Measurements from ENCODE around the gene DSC1.
"Not testable (repeated sequence)": the region's sequence is repeated elsewhere in the genome, so short reads cannot be mapped to it uniquely, and the experiment has no call there.

Gene DSC1

DNA sequence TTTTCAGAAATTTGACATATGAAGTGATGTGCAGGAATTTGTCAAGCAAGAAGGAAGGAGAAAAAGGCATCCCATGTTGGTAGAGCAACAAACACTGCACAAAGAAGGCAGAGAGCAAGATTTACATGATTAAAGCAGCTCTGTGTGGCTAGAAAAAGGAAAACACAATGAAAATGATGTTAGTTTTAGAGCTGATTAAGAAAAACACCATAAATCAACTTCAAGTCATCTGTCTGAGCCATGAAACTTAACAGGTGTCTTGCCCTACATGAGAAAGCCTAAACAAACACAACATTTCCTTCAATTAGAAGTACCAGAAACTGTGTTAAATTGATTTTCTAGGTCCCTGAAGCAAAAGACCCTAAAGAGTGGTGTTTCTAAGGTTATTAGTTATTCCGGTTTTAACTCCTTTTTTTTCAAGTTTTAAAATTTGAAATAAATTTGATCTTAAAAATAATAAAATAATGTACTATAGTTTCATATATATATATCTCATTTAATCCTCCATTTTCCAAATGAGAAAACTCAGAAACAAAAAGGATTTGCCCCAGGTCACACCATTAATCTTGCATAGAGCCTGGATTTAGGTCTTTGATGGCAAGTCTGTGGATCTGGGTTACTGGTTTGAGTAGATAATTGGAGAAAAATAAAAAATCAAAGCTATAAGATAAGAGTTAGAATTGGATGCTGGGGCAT is 8.6 kb upstream of the DSC1 start:
- no peak for DNase-seq

DNA sequence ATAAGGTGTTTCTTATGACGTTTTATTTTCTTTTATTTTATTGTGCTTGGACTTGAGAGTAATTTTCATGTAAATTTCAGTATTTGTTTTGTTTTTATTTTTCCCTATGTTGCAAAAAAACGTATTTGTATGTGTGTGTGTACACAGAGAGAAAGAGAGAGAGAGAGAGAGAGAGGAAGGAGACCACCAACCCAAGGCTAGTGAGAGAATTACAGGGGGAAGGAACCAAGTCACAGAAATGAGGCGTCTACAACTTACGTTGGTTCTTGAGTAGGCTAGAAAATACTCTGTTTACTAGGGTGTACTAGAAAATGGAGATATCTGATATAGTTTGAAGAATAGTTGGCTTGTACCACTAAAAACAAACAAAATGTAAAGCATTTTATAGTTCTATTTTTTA is 7.7 kb upstream of the DSC1 start:
- no peak for DNase-seq

DNA sequence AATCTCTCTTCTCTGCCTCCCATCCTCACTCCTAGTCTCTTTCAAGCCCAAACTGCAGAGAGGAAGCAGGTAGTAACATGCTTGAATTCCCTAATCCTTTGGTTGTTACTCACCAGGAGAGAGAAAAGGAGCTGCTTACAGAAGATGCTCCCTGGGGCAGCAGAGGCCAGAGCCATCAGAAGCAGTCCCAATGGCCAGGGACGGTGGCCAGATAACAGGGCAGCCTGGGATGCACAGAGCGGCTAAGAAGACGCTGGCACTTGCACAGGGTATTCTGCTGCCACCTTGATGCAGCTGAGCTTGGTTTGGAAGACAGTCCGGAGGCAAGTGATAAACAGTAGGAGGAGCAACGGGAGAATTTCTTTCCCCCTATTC is 250 bp downstream of the DSC1 start:
- DNase-seq = no peak

DNA sequence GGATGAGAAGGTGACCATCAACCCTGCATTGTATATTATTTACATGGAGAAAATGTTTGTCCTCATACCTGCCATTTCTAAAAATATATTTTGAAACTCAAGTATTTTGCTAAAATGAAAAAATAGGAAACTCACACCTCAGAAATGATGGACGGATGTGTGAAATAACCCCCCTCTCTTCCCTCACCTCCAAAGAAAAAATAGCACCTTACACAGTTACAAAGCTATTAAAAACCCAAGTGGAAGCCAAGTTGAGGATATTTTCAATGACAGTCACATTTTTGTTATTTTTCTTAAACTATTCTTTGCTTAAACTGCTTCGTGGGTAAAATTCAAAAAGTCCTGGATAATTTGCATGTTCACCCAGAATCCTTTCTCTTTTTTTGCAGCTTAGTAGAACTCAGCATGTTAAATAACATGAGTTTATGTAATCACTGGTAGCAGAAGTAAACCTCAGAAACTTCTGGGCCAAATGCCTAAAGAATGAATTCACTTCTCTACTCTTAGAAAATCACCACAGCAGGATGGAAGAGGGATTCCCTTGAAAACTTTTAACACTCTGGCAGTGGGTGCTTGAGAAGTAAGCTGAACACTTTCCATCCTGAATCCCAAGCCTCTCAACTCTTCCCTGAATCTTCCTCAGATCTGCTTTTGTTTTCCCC is 768 bp downstream of the DSC1 start:
- no peak for DNase-seq

DNA sequence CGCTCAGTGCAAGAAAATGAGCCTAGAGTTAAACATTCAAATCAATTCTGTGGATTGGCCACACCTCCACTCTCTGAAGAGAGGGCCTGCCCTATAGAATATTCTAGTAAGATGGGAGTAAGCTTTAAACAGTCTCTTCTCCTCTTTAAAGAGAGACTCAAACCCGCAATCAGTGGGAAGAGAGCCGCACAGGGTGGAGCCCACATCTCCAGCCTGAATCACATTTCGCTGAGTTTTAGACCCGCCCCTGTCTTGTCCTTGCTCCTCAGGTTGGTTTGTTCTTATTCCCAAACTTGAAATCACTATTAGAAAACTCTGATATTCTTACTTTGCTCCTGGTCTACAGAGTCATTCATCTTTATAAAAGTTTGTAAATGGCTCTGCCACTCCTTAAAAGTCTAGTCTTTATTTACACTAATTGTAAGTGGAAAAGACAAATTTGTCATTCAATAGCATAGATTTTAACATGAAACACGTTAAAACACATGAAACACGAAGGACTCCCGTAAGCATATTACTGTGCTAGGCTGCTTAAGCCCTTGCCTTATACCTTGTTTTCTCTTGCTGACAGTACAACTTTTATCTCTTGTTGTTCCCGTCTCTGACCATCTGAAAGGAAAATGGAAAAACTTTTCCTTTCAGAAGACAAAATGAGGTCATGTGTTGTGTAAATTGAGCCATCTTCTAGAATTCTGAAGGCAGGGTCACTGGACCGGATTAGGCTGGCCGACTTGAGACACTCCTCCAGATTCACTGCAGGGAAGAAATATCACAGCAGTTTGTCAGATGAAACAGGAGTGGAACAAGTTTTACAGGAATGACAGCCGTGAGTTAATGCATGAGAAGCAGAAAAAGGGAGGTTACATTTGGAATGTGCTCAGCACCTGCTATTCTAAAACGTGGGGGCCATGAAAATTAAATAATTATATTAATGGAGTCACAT is 5.6 kb downstream of the DSC1 start:
- DNase-seq = no peak

DNA sequence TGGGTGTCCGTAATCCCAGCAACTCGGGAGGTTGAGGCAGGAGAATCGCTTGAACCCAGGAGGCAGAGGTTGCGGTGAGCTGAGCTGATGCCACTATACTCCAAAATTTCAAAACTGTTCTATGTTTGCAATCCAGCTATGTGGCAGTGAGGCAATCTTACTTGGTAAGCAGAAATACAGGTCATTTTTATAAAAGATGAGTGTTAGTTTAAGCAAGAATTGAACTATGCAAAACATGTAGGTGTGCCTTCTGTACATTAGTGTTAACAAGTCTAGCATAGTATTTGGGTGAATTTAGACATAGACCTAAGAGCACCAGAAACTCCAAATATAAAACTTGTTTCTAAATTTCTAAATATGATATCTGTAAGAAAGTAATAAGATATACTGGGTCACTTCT is 7.2 kb downstream of the DSC1 start:
- DNase-seq = no peak

DNA sequence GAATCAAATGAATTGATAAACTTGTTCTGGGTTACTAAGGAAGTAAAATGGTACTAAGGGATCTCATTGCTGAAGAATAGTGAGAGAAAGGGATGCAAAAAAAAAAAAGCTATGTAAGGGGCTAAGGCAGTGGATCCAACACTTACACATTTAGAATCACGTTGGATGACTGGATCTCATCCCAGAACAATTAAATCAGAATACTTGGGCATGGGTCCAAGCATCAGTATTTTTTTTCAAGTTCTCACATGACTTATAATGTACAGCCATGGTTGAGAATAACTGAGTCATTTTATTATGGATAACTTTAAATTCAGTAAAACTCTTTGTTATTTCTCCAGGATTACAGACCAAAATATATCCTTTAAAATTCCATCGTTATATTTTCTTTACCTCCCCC is 8.5 kb downstream of the DSC1 start:
- no peak for DNase-seq

DNA sequence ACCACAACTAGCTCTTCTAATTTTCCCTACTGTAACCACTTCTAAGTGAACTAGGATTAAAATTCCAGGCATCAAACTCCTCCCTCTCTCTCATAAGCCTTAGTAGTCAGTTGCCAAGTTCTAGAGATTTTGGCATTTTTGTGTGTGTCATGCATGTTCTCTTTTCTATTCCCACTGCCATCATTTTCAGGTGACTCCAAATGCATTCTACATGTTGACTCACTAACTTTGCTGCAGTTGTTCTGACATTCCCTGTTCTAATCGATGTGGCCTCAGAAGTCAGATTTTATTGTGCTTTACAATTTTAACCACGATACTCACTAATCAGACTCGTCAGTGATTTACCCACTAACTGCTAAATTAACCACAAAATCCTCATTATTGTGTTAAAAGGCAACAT is 13.3 kb downstream of the DSC1 start:
- DNase-seq = no peak

DNA sequence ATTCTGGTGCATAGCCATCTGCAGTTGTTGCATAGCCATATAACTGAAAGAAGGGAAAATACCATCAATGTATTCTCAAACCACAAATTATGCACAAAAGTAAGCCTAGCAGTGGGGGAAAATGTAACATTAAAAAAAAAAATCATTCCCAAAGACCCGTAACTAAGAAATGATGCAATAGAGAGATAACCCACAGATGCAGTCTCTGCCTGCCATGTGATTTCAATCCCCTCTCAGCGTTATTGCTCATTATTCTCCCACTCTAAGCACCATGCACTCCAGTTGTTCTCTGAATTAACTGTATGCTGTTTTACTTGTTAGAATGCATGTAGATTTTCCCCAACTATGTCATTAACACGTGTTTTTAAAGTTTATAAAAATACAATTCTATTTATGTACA is 14.1 kb downstream of the DSC1 start:
- no peak for DNase-seq

DNA sequence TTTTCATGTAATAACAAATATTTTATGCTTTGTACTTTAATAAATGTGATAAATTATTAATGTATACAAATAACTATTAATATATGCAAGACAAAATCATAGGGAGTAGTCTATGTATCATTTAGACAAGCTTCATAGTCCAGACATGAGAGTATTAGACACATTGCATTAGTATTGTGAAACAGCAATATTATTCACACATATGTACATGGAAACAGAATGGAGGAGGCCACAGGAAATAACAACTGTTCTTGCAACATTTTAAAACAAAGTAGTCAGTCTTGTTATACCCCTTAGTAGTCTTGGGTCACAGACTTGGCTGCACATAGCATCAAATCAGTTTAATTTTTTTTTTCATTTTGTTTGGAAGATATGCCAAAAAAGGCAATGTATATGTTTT is 15.8 kb downstream of the DSC1 start:
- DNase-seq = no peak

DNA sequence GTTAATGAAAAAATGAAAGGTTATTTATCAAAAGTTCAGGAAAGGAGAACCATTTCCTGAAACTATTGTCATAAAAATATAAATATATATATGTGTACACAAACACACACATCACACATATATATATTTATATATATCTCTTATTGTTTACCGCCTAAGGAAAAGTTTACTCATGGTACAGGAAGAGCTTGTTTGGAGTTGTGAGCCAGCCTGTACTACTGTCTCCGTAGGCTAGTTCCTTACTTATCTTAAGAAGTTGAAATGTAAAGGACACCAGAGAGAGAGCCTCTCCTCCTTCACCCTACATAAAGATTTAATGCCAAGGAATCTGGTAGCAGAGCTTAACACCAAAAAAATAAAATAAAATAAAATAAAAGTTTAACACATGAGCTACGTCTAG is 19.6 kb downstream of the DSC1 start:
- no peak for DNase-seq

DNA sequence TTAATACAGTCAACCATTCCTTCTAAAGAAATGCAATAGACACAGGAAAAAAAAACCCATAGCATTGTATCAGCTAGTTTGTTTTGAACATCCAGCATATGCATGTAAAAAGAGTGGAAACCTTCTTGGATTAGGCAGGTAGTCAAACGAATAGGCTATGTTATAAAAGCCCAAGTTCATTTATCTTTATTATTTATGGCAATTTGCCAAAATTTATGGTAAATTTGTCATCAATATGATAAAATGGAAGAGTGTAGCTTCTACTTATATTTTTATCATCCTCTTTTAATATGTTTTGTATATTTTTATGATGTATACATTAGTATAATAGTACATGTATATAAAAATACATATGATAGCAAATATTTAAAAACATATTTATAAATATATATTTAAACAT is 23.9 kb downstream of the DSC1 start:
- no peak for DNase-seq

DNA sequence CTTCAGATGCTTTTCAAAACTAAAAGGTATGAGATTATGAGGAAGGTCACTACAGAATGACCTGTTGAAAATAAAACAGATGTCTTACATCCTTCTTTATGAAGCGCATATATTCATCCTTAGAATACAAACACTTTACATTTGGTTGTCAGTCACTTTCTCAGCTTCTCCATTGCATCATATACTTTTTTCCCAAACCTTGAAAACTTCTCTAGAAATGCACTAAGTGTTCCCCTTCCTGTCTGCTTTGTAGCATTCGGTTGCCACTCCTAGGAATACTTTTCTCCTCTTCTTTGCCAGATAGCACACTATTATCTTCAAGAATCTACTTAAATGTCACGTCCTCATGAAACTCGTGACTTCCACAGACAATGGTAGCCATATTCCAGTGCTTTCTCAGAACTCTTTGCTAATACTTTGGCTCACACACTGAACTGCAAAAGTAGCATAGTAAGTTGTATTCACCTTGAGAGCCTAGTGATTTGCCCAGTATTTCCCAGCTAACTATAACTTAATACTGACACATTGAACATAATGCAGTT is 27.6 kb downstream of the DSC1 start:
- no peak for DNase-seq

DNA sequence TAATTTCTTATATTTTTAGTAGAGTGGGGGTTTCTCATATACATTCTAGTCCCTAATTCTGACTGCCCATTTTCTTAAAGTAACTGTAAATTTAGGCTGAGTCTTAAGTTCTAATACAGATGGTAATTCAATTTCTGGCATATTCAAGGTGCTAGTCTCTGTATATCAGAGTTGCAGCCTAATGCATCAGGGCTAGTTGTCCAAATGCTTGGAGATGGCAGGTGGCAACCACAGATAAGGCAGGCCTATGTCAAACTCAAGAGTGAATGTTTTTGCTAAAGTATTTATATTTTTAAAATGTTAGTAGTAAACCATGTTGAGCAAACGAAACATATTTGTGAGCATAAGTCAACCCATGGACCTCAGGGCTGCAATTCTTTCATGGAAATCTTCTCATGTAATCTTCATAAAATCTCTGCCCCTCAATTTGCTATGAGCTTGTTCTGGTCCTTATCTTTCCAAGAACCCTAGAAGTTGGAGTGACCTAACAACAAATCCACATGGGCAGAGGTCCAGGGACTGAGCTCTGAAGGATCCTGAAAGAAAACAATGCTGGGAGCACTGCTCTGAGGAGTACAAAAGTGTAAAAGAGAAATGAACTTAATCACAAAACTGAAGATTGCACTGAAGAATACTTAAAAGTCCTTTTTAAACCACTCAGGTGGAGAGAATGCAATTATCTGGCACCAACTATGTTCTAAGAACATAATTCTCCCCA is 33.1 kb downstream of the DSC1 start:
- DNase-seq = no peak

DNA sequence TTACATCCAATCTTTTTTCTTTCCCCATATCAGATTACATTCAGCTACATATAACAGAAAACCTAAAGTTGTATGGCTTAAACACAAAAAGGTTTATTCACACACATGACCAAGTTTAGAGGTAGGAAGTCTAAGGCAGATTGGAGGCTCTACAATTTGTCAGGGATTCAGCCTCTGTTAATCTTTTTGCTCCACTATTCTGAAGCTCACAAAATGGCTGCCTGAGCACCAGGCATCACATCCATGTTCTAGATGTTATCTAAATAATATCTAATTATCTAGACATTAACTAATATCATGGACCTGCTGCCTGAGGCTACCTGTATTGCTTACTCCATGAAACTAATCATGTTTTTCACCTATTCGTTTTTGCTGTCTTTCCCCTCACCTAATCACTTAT is 36.8 kb downstream of the DSC1 start:
- no peak for DNase-seq

DNA sequence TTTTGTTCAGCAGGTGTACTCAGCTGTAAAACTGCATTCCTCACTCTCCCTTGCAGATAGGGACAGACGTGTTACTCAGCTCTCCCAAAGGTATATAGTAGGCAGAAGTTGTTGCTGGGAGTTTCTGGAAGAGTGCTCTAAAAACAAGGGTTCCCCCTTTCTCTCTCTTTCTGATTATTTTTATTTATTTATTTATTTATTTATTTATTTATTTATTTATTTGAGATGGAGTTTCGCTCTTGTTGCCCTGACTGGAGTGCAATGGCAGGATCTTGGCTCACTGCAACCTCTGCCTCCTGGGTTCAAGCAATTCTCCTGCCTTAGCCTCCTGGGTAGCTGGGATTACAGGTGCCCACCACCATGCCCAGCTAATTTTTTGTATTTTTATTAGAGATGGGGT is 39.5 kb downstream of the DSC1 start:
- DNase-seq = not testable (repeated sequence)

DNA sequence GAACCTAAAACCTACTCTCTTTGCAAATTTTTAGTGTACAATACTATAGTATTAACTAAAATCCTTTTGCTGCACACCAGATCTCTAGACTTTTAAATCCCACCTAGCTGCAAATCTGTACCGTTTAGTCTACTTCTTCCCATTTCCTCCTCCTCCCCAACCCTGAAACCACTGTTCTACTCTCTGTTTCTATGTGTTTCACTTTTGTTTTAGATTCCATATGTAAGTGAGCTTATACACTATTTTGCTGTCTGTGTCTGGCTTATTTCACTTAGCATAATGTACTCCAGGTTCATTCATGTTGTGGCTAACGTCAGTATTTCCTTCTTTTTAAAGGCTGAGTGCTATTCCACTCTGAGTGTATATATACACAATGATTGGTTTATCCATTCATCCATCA is 42.1 kb downstream of the DSC1 start:
- no peak for DNase-seq

DNA sequence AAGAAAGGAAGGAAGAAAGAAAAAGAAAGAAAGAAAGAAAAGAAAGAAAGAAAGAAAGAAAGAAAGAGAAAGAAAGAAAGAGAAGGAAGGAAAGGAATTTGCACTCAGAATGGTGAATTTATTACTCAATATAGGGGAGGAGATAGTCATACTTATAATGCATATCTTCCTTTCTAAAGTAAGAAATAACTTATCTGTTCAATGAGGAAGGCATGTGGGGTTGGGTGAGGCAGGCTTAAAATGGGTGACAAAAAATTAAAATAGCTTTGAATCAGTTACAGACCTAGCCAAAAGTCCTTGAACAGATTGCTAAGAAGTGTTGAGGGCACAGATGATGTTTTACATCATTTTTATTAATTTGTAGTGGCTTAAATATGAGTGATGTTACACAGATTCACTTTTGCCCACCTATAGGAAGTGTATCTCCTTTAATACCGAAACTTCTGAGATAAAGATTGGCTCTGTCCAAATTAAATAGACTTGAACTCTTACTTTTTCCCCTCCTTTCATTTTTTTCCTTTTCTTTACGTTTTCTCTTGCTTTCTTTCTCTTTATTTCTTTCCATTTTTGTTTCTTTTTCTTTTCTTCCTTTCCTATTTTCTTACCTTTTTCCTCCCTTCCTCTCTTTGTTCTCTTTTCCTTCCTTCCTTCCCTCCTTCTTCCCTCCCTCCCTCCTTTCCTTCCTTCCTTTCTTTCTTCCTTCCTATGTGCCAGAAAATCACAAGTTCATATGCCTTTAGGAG is 45.6 kb downstream of the DSC1 start:
- no peak for DNase-seq

DNA sequence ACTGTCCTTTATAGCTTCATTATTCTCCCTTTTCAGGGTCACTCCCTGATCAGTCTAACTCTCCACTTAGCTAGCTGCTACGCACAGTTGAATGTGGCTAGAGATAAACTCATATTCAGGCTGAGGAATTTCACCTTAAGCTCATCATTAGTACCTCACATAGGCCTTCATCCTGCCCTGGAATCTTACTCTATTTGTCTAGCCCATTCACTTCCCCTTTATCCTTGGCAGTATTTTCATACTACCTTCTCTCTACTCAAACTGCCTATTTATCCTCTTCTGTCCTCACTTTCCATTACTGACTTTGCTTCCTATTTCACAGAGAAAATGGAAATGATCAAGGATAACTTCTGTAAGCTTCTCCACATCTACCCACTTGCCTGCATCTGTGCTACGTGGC is 49.9 kb downstream of the DSC1 start:
- no peak for DNase-seq

DNA sequence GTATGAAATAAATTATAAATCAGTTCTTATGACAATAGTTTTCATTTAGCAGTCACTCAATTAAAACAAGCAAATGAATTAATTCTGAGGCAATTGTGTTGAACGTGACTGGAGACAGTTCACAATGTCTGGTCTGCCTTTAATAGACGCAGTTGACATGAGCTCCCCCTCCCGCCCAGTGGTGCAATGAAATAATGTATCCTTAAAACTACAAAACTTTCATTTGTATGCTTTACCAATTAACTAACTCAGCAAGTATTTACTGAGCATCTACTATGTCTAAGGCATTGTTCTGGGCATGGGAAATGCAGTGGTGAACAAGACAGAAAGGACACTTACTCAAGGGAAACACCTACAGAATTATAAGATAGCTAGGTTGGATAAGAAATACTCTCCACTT is 56.9 kb downstream of the DSC1 start:
- no peak for DNase-seq

DNA sequence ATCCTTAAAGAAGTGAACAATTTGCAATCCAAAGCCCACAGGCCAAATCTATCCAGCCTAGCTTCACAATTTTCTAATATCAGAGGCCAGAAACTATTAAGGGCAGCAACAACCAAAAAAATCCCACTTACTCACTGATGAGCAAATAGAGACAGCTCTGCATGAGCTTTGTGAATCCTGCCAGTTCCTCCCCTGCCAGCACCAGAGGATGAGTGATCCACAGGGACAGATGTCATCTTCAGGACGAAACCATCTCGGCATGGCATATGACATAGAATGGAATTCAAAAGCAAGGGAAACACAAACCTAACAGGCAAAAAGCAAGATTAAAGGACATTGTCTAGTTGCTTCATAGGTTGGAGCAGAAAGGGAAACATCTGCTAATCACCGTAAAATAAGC is 58.2 kb downstream of the DSC1 start:
- no peak for DNase-seq

DNA sequence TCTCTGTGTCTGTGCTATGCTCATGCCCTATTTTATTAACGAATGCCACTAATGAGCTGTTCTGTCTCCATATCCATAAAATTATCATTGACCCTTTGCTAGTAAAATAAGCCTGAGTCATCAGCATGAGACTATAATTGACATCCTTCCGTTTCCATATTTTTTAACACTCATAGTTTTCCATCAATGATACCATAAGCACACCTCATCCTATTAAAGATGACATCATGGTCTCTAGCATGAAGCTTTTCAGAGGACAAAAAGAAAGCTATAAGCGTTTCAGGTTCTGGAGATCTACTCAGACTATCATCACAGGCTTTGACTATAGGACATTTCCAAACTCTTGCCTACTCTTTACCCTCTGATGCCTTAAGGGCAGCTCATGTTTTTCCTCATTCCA is 59.2 kb downstream of the DSC1 start:
- DNase-seq = no peak
